LHCN-M2 (cell line): ENCODE measurements around the gene PDXDC1. TPM values are rescaled to one million over a fixed set of nuclear protein-coding genes. Genes with fewer than 3 reads are reported as not detected.
"Not testable (repeated sequence)": the region's sequence is repeated elsewhere in the genome, so short reads cannot be mapped to it uniquely, and the experiment has no call there.

Experiments used
- DNase-seq: peaks from one replicate; pipeline ENCODE4 v3.0.0-alpha.2; 2012; ENCODE audit warnings: low read depth
- total RNA-seq: library from RNA; depleted of rRNA; stranded (reverse); fragments of >200 nt; gene quantifications from 2 replicates; pipeline ENCODE4 v1.2.3, GENCODE V29; 2014

PDXDC1 gene
- total RNA-seq, 1 experiment from 2014 or later = 49.1 TPM

- not testable (repeated sequence) for DNase-seq
These were observed 87.4 kb downstream of the PDXDC1 start for GRCh38 chr16:15062085-15062810.

GRCh38 chr16:15065961-15066360 is 91.1 kb downstream of the PDXDC1 start:
- not testable (repeated sequence) for DNase-seq

GRCh38 chr16:15066690-15067089 is 91.9 kb downstream of the PDXDC1 start:
- DNase-seq = not testable (repeated sequence)

GRCh38 chr16:15071013-15071412 is 96.2 kb downstream of the PDXDC1 start:
- DNase-seq = not testable (repeated sequence)

GRCh38 chr16:15071916-15072769 is 97.3 kb downstream of the PDXDC1 start:
- not testable (repeated sequence) for DNase-seq

- no peak for DNase-seq
These were observed 98.3 kb downstream of the PDXDC1 start for GRCh38 chr16:15073101-15073500.

- DNase-seq = not testable (repeated sequence)
These were observed 101.3 kb downstream of the PDXDC1 start for GRCh38 chr16:15076161-15076560.

GRCh38 chr16:15080883-15081282 is 106.1 kb downstream of the PDXDC1 start:
- DNase-seq = not testable (repeated sequence)

- DNase-seq = not testable (repeated sequence)
These were observed 108.0 kb downstream of the PDXDC1 start for GRCh38 chr16:15082788-15083187.

GRCh38 chr16:15090663-15091269 is 115.9 kb downstream of the PDXDC1 start:
- DNase-seq = not testable (repeated sequence)

- DNase-seq = not testable (repeated sequence)
These were observed 118.7 kb downstream of the PDXDC1 start for GRCh38 chr16:15093571-15093954.

GRCh38 chr16:15093955-15094827 is 119.4 kb downstream of the PDXDC1 start, which contains the start of gene RRN3:
RRN3 (minus strand) TSS chr16:15094272; CDS start chr16:15094233, 39 bp downstream.
- peak; percentile 92 for DNase-seq

GRCh38 chr16:15096583-15096972 is 121.8 kb downstream of the PDXDC1 start:
- not testable (repeated sequence) for DNase-seq

- DNase-seq = not testable (repeated sequence)
These were observed 124.6 kb downstream of the PDXDC1 start for GRCh38 chr16:15099366-15099909.

- not testable (repeated sequence) for DNase-seq
These were observed 125.7 kb downstream of the PDXDC1 start for GRCh38 chr16:15100372-15100987.

GRCh38 chr16:15127641-15128425 is 153.0 kb downstream of the PDXDC1 start:
- DNase-seq = not testable (repeated sequence)

- not testable (repeated sequence) for DNase-seq
These were observed 155.6 kb downstream of the PDXDC1 start for GRCh38 chr16:15130256-15130932.

- not testable (repeated sequence) for DNase-seq
These were observed 156.3 kb downstream of the PDXDC1 start for GRCh38 chr16:15130943-15131700.
